Activated CD8-positive, alpha-beta memory T cell treated with anti-CD3 and anti-CD28 coated beads for 1 hour (primary cell): ENCODE measurements around the gene C17orf50.

Experiments
- DNase-seq, 2 donors: peaks; one replicate each; pipeline ENCODE4 v3.0.0-alpha.2; 2020; ENCODE audit warnings: low read depth in 1 of 2; ENCODE audit errors: extremely low read depth in 1 of 2

Gene C17orf50

GRCh38 chr17:35760587-35760986 is at the start of gene C17orf50:
Gene C17orf50, plus strand, starts transcription at chr17:35760887. Its CDS starts 55 bp downstream, at chr17:35760942.
- no peak for DNase-seq

- no peak for DNase-seq
Observed at GRCh38 chr17:35710950-35711349, 49.7 kb upstream of the C17orf50 start.

GRCh38 chr17:35713069-35713728 is 47.5 kb upstream of the C17orf50 start:
- DNase-seq, result no peak

DNA sequence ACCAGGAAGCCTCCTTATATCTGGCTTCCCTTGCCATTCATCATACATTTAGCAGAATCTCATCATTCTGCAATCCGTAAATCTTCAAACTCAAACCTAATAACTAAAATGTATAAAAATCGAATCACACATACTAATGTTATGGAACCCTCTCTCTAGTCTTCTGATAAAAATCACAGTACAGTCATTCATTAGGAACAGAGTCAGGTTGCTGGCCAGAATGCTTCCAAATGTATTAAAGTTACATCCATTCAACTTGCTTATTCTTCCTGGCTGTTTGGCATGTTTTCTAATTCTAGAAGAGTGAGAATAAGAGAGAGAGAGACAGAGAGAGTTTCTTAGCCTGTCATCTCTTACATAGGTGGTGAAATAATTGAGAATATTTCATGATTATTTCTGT is 45.7 kb upstream of the C17orf50 start:
- DNase-seq, result no peak

DNA sequence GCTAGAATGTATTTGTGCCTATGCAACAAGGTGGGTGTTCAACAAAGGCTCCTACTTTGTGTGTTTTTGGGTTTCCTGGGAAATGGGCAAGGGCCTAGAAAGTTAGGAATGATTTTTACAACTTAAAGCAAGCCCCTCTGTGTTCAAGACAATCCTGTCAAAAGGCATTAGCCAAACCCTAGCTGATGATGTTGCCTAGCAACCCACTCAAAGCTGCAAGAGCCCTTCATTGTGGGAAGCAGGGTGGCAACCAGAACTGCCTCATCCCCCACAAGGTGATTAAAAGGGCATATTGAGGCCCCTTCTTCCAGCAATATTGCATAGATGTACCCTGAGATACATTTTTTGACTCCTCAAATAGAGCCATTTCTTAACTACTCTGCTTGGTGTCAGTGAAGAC is 45.3 kb upstream of the C17orf50 start:
- no peak for DNase-seq

DNA sequence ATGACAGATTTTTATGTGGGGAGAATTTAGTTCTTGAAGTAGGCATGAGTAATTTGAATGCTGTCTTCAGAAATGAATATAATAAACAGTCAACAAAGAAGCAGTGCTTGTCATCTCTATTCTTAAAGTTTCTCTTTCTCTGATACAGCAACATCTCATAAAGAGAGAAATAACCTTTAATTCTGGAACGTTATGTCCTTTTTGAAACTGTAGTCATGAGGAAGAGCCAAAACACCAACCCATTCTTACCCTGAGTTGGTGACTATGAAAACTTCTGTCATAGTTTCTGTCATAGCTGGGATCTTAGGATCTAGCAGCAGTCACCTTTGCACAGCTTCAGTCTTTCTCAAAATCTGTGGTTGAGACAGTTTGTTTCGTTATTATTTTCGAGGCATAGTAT is 44.5 kb upstream of the C17orf50 start:
- DNase-seq, result no peak

DNA sequence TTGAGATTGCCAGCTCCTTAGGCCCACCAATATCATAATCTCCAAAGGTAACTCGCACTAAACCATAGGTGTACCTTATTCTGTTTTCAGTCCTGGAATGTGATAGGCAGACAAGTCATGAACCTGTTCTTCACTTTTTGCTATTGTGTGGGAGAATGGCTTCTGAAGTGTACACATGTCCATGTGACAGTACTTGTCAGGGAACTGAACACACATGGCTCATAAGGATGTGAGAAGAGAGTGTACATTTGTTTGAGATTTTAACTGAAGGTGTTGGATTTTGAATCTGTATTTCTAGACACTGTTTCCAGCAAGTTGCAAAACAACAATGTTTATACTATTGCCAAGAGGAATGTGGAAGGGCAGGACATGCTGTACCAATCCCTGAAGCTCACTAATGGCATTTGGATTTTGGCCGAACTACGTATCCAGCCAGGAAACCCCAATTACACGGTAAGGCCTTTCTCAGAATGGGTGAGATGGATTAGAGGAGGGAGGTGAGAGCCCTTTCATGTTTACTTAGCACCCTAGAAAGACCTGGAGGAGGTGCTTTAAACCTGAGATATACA is 43.7 kb upstream of the C17orf50 start:
- DNase-seq, result no peak

GRCh38 chr17:35717475-35717874 is 43.2 kb upstream of the C17orf50 start:
- DNase-seq, result no peak

- DNase-seq, result no peak
Observed at GRCh38 chr17:35723735-35724134, 37.0 kb upstream of the C17orf50 start.

DNA sequence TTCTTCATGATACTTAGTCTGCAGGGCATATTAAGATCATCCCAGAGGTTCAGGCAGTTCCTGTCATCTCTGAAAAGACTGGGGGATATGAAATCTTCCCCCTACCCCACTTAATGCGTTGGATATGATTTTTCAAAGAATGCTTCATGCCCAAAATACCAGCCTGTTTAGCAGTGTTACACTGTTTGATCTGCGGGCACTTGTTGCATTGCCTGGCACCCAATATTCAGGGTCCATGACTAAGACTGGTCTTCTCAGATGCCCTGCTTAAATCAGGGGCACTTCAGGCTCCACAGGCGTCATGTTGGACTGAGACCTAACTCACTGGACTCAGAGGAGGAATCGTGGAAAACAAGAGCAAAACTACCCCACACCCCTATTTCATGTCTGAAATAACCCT is 35.6 kb upstream of the C17orf50 start:
- DNase-seq, result no peak

DNA sequence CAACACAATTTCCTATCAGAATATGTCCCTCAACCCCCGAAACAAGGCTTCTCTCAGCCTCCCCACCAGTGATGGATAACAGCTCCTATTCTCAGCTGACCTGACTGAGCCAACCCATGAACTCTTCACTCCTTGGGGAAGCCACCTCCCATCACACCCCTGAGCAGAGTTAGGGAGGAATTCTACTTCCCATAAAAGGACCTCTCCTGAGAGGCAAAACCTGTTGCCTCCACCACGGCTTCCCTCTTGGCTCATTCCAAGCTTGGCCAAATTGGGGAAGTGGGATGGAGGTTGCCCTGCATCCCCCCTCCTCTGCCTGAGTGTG is 34.9 kb upstream of the C17orf50 start:
- DNase-seq, result no peak

GRCh38 chr17:35726127-35726952 is 34.3 kb upstream of the C17orf50 start:
- no peak for DNase-seq

DNA sequence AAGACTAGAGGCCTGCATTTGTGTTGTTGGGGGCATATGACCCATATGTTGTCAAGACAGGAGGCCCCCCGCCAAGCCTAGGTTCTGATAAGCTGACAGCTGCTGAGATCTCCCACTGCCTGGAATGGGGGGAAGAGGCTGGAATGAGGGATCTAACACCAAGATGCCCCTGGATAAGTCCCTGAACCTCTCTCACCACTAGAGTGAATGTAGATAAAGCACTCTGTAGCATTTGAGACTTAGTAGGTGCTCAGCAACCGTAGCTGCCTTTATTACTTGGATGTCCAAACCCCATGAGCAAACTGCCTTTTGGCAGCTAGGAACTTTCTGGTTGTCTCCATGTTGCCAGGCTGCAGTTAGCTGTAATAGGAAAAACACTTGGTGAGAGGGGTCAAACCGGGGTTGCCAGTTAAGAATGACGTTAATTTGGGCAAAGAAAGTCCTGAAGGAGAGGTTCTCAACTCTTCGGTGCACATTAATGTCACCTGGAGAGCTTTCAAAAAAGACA is 33.7 kb upstream of the C17orf50 start:
- DNase-seq, result no peak

DNA sequence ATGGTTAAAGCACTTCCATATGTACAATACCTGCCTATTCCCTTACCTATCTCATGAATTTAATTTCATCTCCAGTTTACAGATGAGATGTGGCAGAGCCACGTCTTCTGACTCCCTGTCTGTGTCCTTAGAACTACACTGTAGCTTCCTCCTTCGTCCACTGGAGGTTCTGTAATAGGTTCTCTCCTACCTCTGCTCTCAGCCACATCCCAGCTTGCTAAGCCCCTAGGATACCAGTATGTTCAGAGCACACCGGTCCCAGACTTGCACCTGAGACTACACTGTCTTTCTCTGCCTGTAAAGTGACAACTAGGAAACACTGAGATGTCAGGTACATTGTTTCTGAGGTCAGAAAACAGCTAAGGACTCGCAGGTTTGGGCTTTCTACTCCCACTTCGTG is 33.1 kb upstream of the C17orf50 start:
- DNase-seq, result no peak

DNA sequence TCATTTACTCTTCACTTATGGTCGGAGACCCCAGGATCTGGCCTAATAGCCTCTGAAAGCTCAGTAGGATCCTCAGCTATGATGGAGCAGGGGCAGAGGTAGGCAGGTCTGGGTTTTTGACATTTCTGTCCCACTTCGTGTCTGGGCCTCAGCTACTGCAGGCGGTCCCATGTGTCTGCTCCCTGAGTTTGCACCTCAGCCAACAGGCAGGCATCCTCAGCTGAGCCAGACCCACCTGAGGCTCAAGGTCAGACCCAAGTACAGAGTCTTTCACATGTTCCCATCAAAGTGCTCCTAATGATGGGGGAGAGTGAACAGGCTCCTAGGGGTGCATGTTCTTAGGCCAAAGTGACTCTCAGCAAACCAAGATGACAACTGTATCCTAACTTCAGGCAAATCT is 32.1 kb upstream of the C17orf50 start:
- no peak for DNase-seq

- no peak for DNase-seq
Observed at GRCh38 chr17:35729405-35729833, 31.3 kb upstream of the C17orf50 start.

DNA sequence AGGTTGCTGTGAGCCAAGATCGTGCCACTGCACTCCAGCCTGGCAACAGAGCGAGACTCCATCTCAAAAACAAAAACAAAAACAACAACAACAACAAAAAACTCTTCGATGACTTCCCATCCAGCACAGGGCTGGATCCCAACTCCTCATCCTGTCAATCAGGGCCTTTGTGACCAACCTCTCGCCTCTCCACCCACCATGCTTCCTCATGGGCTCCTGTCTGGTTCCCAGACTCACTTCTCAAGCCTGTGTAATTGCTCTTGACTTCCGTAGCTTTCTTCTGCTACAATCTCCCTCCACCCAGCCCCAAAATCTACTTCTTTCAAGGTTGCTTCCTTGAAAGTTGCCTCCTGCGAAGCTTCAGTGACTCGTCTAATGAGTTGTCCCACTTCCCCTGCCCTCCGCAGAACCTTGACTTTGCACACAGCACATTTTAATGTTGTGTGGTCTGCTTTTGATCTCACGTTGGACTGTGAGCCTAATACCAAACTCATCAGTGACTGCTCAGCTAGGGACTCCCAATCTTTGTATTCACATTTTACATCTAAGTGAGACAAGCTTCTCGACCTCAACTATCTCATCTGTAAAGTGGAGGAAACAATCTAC is 30.2 kb upstream of the C17orf50 start:
- no peak for DNase-seq

GRCh38 chr17:35731239-35731916 is 29.3 kb upstream of the C17orf50 start, which contains the start of gene RASL10B:
Gene RASL10B, plus strand, starts transcription at chr17:35731639. Its CDS starts 3,546 bp downstream, at chr17:35735185.
- peak in 1 of 2 donors; percentile 32 for DNase-seq

DNA sequence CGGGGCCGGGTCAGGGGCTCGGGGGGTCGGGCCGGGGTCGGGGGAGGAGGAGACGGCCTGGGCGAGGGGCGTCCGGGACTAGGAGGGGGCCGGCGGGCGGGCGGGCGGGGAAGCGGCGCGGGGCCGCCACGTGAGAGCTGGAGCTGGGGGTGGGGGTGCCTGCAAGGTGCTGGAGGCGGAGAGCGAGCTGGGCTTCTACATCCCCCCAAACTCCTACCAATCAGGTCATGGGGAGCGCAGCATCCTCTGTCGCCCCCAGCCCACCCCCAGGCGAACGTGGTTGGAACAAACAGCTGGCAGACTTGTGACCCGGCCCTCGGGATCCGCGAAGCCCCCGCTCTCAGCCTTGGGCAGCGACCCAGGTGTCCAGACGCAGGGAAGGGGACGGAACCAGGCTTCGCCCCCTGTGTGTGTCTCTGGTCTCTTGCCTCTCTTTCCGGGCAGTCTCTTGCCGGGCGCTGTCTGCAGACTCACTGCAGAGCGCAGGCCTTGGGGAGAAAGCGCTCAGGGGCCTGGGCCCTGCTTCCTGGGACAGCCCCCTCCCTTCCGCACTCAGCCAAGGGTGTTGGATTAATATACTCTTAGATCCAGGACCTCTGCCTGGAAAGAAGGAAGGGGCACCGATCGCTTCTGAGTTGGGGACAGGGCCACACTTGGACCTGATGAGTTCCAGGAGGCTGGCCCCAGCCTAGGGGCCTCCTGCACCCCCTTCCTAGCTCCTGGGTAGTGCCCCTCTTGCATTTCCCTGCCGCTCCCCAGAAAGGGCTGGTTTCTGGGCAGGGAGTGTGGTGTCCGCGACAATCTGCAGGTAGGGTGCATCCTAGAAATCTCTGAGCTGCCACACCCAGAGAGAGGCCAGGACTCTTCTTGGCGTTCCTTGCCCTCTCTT is 28.5 kb upstream of the C17orf50 start:
- no peak for DNase-seq

DNA sequence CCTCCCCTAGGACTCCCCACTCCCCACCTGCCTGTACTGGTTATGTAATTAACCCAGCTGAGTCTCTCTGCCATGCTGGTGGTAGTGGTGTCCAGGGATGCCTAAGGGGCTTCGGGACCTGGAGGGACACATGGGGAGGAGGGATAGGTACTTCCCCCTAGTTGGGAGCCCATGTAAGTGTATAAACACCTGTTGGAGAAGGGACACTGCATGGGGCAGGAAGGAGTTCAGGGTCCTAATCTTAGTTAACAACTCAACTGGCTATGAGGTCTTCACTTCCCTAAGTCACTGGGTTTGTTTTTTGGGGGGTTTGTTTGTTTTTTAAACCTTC is 27.9 kb upstream of the C17orf50 start:
- no peak for DNase-seq
